GM23248 (cell line): ENCODE measurements around the gene RFX3. TPM values are rescaled to one million over a fixed set of nuclear protein-coding genes. Genes with fewer than 3 reads are reported as not detected.

Experiments used
- DNase-seq: peaks from one replicate; pipeline ENCODE4 v3.0.0-alpha.2; 2015
- H2AFZ ChIP-seq: fragments of 200-600 bp; sonication (generic); 2 replicates; pipeline ENCODE4 v1.6.1; 2016; ENCODE audit warnings: antibody characterized with exemption
- H3F3A ChIP-seq: fragments of 200-600 bp; sonication (generic); 2 replicates; pipeline ENCODE4 v1.6.1; 2016; ENCODE audit warnings: mild to moderate bottlenecking, antibody characterized with exemption, mixed run types; ENCODE audit not compliant: insufficient read depth
- H3K27ac ChIP-seq: fragments of 200-600 bp; sonication (generic); 2 replicates; pipeline ENCODE4 v1.5.1; 2016; ENCODE audit warnings: mild to moderate bottlenecking
- H3K27me3 ChIP-seq: fragments of 200-600 bp; sonication (generic); replicated peaks from 2 replicates; pipeline ENCODE4 v1.6.1; 2016; ENCODE audit warnings: mild to moderate bottlenecking; ENCODE audit not compliant: insufficient read depth
- H3K36me3 ChIP-seq: fragments of 200-600 bp; sonication (generic); 2 replicates; pipeline ENCODE4 v1.6.1; 2016; ENCODE audit warnings: low read depth, mild to moderate bottlenecking
- H3K4me1 ChIP-seq: fragments of 200-600 bp; sonication (generic); 2 replicates; pipeline ENCODE4 v1.6.1; 2016; ENCODE audit warnings: mild to moderate bottlenecking; ENCODE audit not compliant: insufficient read depth
- H3K4me2 ChIP-seq: fragments of 200-600 bp; sonication (generic); one replicate; pipeline ENCODE4 v1.6.1; 2016; ENCODE audit warnings: mild to moderate bottlenecking; ENCODE audit not compliant: unreplicated experiment
- H3K4me3 ChIP-seq: fragments of 200-600 bp; sonication (generic); 2 replicates; pipeline ENCODE4 v1.5.1; 2016; ENCODE audit warnings: mild to moderate bottlenecking
- H3K79me2 ChIP-seq: fragments of 200-600 bp; sonication (generic); 2 replicates; pipeline ENCODE4 v1.6.1; 2016; ENCODE audit warnings: mild to moderate bottlenecking; ENCODE audit not compliant: insufficient read depth
- H3K9ac ChIP-seq: fragments of 200-600 bp; sonication (generic); 2 replicates; pipeline ENCODE4 v1.6.1; 2016; ENCODE audit warnings: mild to moderate bottlenecking
- H3K9me2 ChIP-seq: fragments of 200-600 bp; sonication (generic); 2 replicates; pipeline ENCODE4 v1.6.1; 2016; ENCODE audit warnings: mixed run types, mild to moderate bottlenecking, moderate library complexity; ENCODE audit not compliant: insufficient read depth
- H3K9me3 ChIP-seq: fragments of 200-600 bp; sonication (generic); one replicate; pipeline ENCODE4 v1.6.1; 2017; ENCODE audit warnings: low read depth
- H4K20me1 ChIP-seq: fragments of 200-600 bp; sonication (generic); 2 replicates; pipeline ENCODE4 v1.6.0; 2016; ENCODE audit not compliant: insufficient read depth
- EZH2 ChIP-seq: fragments of 200-600 bp; sonication (generic); IDR thresholded peaks from 2 replicates; pipeline ENCODE4 v1.6.1; 2018; ENCODE audit warnings: antibody characterized with exemption, mild to moderate bottlenecking; ENCODE audit not compliant: insufficient read depth, poor library complexity, severe bottlenecking
- EZH2phosphoT487 ChIP-seq: fragments of 200-600 bp; sonication (generic); IDR thresholded peaks from 2 replicates; pipeline ENCODE4 v1.6.1; 2018; ENCODE audit warnings: antibody characterized with exemption, moderate library complexity, mild to moderate bottlenecking, low read depth; ENCODE audit not compliant: insufficient read depth
- WGBS, 2 experiments: methylation state at CpG; one replicate each; pipeline ENCODE4 v1.1.6; 2015 to 2017; ENCODE audit warnings: low lambda C conversion rate in 2 of 2, low coverage in 1 of 2; ENCODE audit errors: missing lambda C conversion rate in 2 of 2; 5-methylcytosine and 5-hydroxymethylcytosine counted together
- in situ Hi-C: fragments of 300-500 bp; cut with MboI; formaldehyde crosslinking; loops from 2 replicates; pipeline ENCODE4 v1.15.0; 2020
- polyA plus RNA-seq: library from polyadenylated mRNA; unstranded; fragments of >200 nt; fragmentation: Nextera tagmentation; extraction: Ambion mirVana; gene quantifications from 2 replicates; pipeline ENCODE4 v1.2.1, GENCODE V29; 2016
- total RNA-seq: library from RNA; depleted of rRNA; stranded (reverse); fragments of >200 nt; shearing (Covaris generic); gene quantifications from 2 replicates; pipeline ENCODE4 v1.2.3, GENCODE V29; 2014

RFX3 gene
- total and polyA plus RNA-seq, 2 experiments from 2014 or later: 0.80 to 1.9 TPM

GRCh38 chr9:3413984-3414383 lies 111.8 kb downstream of the RFX3 start:
- H3K4me3 ChIP-seq: no peak overlapping the region
- no peaks in the 10 kb centered on the region for H3K4me1 ChIP-seq
- no peak for DNase-seq
- H3K27ac ChIP-seq: no peak overlapping the region
- H3K79me2 ChIP-seq: no peaks in the 10 kb centered on the region
- no peak overlapping the region for H2AFZ ChIP-seq
- in situ Hi-C loops: no loop called here
- H3K4me2 ChIP-seq: no peak overlapping the region
- TF ChIP-seq EZH2phosphoT487 (no peak), EZH2 (no peak)
- no peaks in the 10 kb centered on the region for H3K36me3 ChIP-seq
- no peaks in the 10 kb centered on the region for H3K9me2 ChIP-seq
- H3K27me3 ChIP-seq: no peaks in the 10 kb centered on the region
- no peak overlapping the region for H3K9ac ChIP-seq
- no peaks in the 10 kb centered on the region for H3K9me3 ChIP-seq
- H4K20me1 ChIP-seq: no peaks in the 10 kb centered on the region
- no peaks in the 10 kb centered on the region for H3F3A ChIP-seq

DNA sequence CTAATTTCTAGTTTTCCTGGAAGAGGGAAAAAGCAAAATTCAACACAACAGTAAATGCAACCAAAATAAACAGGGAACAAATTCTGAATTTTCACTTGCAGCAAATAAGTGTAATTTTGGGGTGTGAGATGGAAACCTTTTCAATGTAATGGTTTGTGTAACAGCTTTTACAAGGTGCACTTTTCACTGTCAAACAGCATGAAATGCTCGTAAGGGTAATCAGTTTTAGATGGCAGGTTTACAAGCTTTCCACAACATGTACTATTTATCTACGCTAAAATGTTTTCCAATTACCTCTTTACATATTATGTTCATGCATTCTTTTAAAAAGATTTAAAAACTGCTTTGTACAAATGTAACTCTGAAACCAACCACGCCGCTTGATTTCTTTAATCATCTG lies 115.3 kb downstream of the RFX3 start:
- H3K9me3 ChIP-seq: no peaks in the 10 kb centered on the region
- H3K4me3 ChIP-seq: no peak overlapping the region
- H3K36me3 ChIP-seq: no peaks in the 10 kb centered on the region
- 98 to 99% methylated on average over 4 of the region's 4 CpGs for WGBS, 2 experiments
- no peak overlapping the region for H2AFZ ChIP-seq
- H4K20me1 ChIP-seq: no peaks in the 10 kb centered on the region
- H3K9me2 ChIP-seq: no peaks in the 10 kb centered on the region
- no peaks in the 10 kb centered on the region for H3F3A ChIP-seq
- in situ Hi-C loops: no loop called here
- H3K79me2 ChIP-seq: no peaks in the 10 kb centered on the region
- no peaks in the 10 kb centered on the region for H3K27me3 ChIP-seq
- no peak overlapping the region for H3K27ac ChIP-seq
- no peak for DNase-seq
- TF ChIP-seq EZH2phosphoT487: no peak
- TF ChIP-seq EZH2: no peak
- H3K9ac ChIP-seq: no peak overlapping the region
- H3K4me1 ChIP-seq: no peaks in the 10 kb centered on the region
- H3K4me2 ChIP-seq: no peak overlapping the region

DNA sequence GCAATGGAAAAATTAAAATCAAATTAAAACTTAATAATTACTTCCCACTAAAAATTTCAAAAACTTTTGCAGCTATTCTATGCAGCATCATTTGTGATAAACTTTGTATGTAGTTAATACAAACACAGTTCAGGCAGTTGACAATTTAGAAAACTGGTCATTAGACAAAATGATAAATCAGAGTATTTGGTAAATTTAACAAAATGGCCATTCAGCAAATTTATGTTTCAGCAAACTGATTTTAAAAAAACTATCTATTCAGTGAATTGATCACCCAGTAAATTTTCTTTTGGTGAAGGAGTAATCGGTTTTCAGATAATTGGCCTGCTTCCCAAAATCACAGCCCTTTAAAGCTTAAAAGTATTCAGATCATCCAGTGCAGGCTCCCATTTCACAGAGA lies 116.3 kb downstream of the RFX3 start:
- TF ChIP-seq EZH2 (no peak), EZH2phosphoT487 (no peak)

GRCh38 chr9:3403315-3403714 lies 122.5 kb downstream of the RFX3 start:
- in situ Hi-C loops: no loop called here
- TF ChIP-seq EZH2phosphoT487: no peak
- no peak for TF ChIP-seq EZH2

More for the DNA sequence above, 116.3 kb downstream of the RFX3 start:
- H3K36me3 ChIP-seq: no peaks in the 10 kb centered on the region
- 96 to 100% methylated on average over 1 of the region's 1 CpG for WGBS, 2 experiments
- no peak overlapping the region for H3K9ac ChIP-seq
- no peak overlapping the region for H3K27ac ChIP-seq
- H2AFZ ChIP-seq: no peak overlapping the region
- no peak overlapping the region for H3K4me3 ChIP-seq
- no peaks in the 10 kb centered on the region for H3F3A ChIP-seq
- no peaks in the 10 kb centered on the region for H3K9me2 ChIP-seq
- no peaks in the 10 kb centered on the region for H3K4me1 ChIP-seq
- no peaks in the 10 kb centered on the region for H4K20me1 ChIP-seq
- H3K27me3 ChIP-seq: no peaks in the 10 kb centered on the region
- in situ Hi-C loops: no loop called here
- DNase-seq: no peak
- no peaks in the 10 kb centered on the region for H3K9me3 ChIP-seq
- no peaks in the 10 kb centered on the region for H3K79me2 ChIP-seq
- no peak overlapping the region for H3K4me2 ChIP-seq

More at GRCh38 chr9:3403315-3403714, 122.5 kb downstream of the RFX3 start:
- H2AFZ ChIP-seq: no peak overlapping the region
- H3K27ac ChIP-seq: no peak overlapping the region
- H3K4me3 ChIP-seq: no peak overlapping the region
- H3K9ac ChIP-seq: no peak overlapping the region
- no peak overlapping the region for H3K4me2 ChIP-seq
- WGBS, 2 experiments: 94 to 96% methylated on average over 1 of the region's 1 CpG
- no peaks in the 10 kb centered on the region for H3K4me1 ChIP-seq
- no peaks in the 10 kb centered on the region for H4K20me1 ChIP-seq
- H3F3A ChIP-seq: no peaks in the 10 kb centered on the region
- no peaks in the 10 kb centered on the region for H3K9me3 ChIP-seq
- no peaks in the 10 kb centered on the region for H3K79me2 ChIP-seq
- no peak for DNase-seq
- no peaks in the 10 kb centered on the region for H3K27me3 ChIP-seq
- no peaks in the 10 kb centered on the region for H3K36me3 ChIP-seq
- no peaks in the 10 kb centered on the region for H3K9me2 ChIP-seq
